ENCODE results near the gene KLHL29.

DNA sequence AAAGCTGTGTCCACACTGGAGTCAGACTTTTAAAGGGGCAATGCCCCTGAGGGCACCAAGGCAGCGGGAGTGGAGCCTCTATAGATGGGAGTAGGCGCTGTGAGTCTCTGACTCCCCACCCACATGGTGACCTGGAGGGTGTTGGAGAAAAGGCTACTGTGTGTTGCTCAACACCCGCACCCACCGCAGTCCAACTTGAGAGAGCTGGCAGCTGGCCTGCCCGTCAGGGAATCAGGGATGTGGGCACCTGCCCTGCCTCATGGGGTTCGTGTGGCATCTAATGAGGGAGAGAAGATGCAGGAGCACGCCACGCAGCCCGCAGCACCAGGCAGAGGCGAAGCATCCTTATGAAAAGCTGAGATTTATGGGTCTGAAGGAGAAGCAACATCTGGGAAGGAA, 84.2 kb downstream of the KLHL29 start:
- TF ChIP-seq POLR2A (IDR thresholded peaks at IDR 0.05) = no peak
- TF ChIP-seq, protein P1, sequence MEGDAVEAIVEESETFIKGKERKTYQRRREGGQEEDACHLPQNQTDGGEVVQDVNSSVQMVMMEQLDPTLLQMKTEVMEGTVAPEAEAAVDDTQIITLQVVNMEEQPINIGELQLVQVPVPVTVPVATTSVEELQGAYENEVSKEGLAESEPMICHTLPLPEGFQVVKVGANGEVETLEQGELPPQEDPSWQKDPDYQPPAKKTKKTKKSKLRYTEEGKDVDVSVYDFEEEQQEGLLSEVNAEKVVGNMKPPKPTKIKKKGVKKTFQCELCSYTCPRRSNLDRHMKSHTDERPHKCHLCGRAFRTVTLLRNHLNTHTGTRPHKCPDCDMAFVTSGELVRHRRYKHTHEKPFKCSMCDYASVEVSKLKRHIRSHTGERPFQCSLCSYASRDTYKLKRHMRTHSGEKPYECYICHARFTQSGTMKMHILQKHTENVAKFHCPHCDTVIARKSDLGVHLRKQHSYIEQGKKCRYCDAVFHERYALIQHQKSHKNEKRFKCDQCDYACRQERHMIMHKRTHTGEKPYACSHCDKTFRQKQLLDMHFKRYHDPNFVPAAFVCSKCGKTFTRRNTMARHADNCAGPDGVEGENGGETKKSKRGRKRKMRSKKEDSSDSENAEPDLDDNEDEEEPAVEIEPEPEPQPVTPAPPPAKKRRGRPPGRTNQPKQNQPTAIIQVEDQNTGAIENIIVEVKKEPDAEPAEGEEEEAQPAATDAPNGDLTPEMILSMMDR (IDR thresholded peaks at IDR 0.05) = no peak
